Pulmonary artery endothelial cell (primary cell): ENCODE measurements around the gene MND1. TPM values are rescaled to one million over a fixed set of nuclear protein-coding genes. Genes with fewer than 3 reads are reported as not detected.
"Not testable (repeated sequence)": the region's sequence is repeated elsewhere in the genome, so short reads cannot be mapped to it uniquely, and the experiment has no call there.

Experiments used
- DNase-seq: peaks from one replicate; pipeline ENCODE4 v3.0.0-alpha.2; 2011; ENCODE audit warnings: low read depth, low spot score
- total RNA-seq: library from RNA; depleted of rRNA; stranded (reverse); fragments of >200 nt; gene quantifications from 2 replicates; pipeline ENCODE4 v1.2.3, GENCODE V29; 2014

MND1 gene
- total RNA-seq, 1 donor from 2014 or later, result 2.9 TPM

DNA sequence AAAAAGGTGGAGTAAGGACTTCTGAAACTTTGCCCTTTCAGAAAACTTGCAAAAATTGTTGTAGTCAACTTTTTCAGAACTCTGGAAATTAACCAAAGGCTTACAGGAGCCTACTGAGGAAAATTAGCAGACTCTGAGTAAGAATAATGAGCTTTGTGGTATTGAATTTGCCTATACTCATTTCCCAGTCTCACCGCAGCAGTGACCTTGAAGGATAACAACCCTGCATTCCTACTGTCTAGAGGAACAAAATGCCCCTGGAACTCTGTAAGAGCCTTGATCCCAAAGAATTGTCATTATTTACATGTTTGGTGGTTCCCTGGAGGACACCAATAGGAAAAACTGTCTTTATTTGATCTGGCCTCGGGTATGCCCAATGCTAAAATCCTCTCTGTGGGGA, 57.9 kb downstream of the MND1 start:
- no peak for DNase-seq

DNA sequence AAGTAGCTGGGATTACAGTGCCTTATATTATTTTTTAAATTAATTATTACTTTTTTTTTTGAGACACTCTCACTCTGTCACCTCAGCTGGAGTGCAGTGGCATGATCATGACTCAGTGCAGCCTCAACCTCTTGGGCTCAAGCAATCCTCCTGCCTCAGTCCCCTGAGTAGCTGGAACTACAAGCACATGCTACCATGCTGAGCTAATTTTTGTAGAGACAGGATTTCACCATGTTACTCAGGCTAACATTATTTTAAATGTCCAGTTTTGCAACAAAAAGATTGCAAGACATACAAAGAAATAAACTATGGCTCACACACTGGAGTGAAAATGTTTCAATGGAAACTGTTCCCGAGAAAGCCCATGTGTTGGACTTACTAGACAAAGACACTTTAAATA, 59.2 kb downstream of the MND1 start:
- no peak for DNase-seq

GRCh38 chr4:153407906-153408305, 63.4 kb downstream of the MND1 start:
- DNase-seq, result no peak

DNA sequence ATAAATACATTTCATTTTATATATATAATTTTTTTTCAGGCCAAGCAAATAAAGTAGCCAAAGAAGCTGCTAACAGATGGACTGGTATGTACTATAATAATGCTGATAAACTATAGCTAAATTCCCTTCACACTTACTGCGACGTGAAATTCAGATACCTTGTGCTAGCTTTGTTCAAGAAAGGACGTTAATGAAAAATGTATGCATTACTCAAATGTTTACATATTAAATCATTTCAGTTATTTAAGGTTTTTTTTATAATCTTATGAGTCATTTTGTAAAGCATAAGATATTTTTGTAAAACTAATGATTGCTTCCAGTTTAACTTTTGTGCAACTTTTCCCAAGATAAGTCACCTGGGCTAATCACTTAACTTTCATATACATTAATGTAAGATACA, 64.4 kb downstream of the MND1 start:
- no peak for DNase-seq

DNA sequence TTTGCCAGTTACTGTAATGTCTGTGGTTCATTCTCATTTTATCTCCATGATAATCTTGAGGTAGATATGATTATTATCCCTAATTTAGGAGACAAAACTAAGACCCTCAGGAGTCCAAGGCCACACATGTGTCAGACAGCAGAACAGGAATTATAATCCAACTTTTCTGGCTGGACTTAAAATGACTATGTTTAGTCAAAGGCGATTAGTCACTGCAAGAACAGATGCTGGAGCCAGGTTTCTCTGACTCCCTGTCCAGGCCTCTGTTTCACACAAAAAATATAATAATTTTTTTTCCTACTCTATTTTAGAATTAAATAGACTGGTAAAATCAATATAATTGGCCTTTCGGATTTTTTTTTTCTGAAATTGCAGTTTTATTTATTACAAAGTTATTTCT, 64.9 kb downstream of the MND1 start:
- DNase-seq, result no peak

DNA sequence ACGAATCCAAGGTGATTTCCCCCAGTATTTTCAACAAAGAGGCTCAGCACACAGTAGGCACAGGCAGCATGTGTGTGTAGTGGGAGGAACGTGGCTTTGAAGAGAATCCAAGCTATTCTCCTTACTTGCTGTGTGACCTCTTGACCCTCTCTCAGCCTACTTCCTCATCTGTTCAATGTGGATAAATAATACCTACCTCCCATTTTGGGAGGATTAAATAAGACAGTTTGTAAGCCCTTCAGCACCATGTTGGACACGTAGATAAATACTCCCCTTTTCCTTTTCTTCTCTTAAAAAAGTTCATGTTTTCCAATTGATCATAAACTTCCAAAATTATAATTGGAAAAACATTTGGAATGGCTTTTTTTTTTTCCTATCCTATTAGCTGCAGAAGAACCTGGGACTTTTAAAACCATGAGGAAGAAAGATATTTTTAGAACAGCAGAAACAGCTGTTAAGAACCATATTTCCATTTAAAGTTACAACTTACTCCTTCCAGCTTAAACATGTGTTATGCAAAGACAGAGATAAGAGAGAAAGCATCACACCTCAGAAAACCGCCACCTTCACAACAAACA, 65.5 kb downstream of the MND1 start:
- no peak for DNase-seq

- no peak for DNase-seq
These were observed 69.4 kb downstream of the MND1 start for GRCh38 chr4:153413842-153414241.

DNA sequence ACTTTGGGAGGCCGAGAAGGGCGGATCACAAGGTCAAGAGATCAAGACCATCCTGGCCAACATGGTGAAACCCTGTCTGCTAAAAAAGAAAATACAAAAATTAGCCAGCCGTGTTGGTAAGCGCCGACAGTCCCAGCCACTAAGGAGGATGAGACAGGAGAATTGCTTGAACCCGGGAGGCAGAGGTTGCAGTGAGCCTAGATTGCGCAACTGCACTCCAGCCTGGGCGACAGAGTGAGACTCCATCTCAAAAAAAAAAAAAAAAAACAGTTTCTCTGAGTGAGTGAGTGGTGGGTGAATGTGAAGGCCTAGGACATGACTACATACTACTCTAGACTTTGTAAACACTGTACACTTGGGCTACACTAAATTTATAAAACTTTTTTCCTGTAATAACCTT, 72.0 kb downstream of the MND1 start:
- not testable (repeated sequence) for DNase-seq

DNA sequence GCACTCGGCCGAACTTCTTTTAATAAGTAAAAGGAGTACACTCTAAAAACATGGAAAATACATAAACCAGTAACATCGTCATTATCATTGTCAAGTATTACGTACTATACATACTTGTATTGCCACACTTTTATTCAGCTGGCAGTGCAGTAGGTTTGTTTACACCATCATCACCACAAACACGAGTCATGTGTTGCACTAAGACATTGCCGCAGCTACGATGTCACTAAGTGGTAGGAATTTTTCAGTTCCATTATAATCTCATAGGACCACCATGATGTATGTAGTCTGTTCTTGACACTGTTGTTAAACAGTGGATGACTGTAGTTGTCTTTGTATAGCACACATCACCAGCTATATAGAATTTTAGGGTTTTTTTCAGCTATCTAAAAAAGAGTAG, 73.6 kb downstream of the MND1 start:
- no peak for DNase-seq

- no peak for DNase-seq
These were observed 74.1 kb downstream of the MND1 start for GRCh38 chr4:153418558-153418957.

- DNase-seq, result no peak
These were observed 74.5 kb downstream of the MND1 start for GRCh38 chr4:153419029-153419428.

GRCh38 chr4:153419673-153420278, 75.3 kb downstream of the MND1 start:
- DNase-seq, result no peak

- DNase-seq, result no peak
These were observed 75.9 kb downstream of the MND1 start for GRCh38 chr4:153420361-153420760.

- no peak for DNase-seq
These were observed 77.5 kb downstream of the MND1 start for GRCh38 chr4:153421941-153422340.

GRCh38 chr4:153426207-153426885, 81.9 kb downstream of the MND1 start:
- DNase-seq, result no peak

DNA sequence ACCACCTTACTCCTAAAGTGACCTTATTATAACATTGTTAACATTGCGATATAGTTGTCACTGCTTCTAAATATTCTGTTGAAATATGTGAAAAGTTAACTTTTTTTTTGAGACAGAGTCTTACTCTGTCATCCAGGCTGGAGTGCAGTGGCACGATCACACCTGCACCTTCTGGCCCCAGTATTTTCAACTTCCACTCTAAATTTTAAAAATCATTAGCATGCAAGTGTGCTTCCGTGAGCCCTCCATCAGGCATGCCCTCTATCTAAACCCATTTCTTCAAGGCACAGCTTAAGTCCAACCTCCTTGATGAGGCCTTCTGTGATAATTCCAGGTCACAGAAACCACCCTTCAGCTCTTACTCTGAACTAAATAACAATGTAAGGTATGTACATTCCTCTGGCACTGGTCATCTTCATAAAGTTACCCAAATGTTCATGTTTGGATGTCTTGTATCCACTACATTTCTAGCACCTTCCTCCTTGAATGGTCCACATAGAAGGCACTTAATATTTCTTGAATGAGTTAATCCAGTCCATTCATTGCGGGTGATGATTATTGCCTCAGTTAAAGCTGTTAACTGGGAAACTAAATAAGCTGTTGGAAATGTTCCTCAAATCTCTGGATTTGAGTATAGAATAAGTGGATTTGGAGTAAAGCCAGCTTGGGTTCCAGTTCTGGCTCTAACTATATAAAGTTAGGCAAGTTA, 83.0 kb downstream of the MND1 start:
- DNase-seq, result no peak

- DNase-seq, result no peak
These were observed 84.5 kb downstream of the MND1 start for GRCh38 chr4:153428941-153429475.

DNA sequence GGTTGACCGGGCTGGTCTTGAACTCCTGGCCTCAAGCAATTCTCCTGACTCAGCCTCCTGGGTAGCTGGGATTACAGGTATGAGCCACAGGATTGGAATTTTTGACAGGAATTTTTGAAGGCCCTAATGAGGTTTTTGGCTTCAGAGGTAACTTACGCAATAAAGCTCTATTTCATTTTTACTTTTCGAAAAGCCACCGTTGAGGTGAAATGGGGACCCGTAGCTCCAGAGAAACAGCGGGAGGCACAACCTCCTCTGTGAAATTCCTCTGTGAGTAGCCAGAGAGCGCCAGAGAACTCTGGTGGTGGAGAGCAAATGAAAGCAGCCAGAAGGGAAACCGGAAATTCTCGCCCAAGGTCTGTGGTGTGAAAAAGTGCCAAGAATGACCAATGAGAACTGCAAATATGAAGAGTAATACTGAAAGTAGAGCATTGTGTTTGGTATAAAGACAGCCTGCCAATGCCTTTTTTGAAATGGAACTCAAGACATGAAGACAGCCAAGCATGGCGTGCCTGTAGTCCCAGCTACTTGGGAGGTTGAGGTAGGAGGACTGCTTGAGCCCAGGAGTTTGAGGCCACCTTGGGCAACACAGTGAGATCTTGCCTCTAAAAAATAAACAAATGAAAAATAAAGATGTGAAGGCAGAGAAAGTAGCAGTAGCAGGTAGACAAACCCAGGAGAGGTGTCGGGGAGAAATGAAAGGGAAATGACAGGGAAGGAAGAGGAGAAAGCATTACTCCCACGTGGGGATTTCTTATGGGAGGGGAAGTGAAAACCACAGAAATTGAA, 88.7 kb downstream of the MND1 start:
- no peak for DNase-seq

DNA sequence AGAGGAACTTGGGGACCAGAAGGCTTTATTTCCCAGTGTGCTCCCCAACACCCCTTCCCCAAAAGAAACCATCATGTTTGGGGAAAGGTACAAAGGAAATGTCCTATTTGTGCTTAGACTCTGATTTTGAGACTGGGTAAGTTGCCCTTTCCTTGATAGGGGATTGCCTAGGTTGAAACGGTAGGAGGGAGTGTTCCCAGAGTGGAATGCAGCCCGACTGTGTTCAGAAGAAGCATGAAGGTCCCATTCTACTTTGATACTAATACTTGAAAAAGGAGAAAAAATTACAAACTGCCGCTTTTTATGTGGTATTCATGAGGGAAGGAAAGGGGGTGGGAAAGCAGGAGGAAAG, 89.2 kb downstream of the MND1 start:
- no peak for DNase-seq

DNA sequence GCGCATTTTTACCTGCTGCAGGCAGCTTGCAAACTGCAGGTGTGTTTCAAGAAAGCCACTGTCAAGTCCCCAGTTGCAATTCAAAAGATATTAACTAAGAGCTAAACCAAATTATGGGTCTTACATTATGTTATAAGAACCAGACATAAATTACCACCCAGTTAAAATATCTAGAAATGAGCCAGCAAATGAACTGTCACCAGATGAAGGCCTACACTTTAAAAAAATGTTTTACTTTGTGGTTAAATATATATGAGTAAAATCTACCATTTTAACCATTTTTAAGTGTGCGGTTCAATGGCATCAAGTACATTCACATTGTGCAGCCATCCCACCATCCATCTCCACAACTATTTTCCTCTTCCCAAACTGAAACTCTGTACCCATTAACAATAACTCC, 89.7 kb downstream of the MND1 start:
- no peak for DNase-seq

DNA sequence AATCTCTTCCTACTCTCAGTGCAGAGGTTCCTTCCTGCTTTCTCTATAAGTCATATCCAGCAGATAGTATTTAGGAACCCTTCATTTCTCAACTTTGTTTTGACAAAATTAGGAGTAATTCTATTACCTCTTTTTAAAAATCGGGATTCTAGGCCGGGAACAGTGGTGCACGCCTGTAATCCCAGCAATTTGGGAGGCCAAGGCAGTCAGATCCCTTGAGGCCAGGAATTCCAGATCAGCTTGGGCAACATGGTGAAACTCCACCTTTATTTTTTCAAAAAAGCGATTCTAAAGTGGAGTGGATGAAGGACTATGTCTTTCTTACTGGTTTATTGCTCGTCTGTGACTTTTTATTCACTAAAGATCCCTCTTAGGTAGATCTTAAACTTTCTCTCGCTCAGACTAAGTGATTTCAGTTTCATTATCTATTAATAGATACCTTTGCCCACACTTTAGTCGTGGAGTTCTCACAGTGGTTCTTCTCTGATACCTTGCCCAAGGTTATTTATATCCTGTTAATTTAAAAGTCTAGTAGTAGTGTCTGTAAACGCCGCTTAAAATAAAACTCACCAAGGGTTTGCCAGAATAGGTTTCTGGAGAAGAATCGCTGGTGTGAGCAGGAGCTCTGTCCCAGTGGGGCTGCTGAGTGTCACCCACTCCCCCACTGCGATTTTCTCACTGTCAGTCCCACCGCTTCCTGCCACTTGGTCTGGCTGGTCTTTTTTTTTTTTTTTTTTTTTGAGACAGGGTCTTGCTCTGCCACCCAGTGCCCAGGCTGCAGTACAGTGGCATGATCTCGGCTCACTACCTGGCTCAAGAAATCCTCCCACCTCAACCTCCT, 94.6 kb downstream of the MND1 start:
- DNase-seq, result no peak
